ENCODE data around the gene KHDRBS1. TPM values are rescaled to one million over a fixed set of nuclear protein-coding genes. Genes with fewer than 3 reads are reported as not detected.

KHDRBS1 gene
- total RNA-seq, 4 donors from 2014 or later = 71.8 to 90.5 (median 79.7) TPM

- DNase-seq (ENCODE audit: extremely low spot score) = no peak
- peaks cover 0 to 60% (median 29%) of the 10 kb centered on the region in 4 donors for H3K36me3 ChIP-seq
Observed at GRCh38 chr1:32040711-32041110, 27.0 kb downstream of the KHDRBS1 start.

DNA sequence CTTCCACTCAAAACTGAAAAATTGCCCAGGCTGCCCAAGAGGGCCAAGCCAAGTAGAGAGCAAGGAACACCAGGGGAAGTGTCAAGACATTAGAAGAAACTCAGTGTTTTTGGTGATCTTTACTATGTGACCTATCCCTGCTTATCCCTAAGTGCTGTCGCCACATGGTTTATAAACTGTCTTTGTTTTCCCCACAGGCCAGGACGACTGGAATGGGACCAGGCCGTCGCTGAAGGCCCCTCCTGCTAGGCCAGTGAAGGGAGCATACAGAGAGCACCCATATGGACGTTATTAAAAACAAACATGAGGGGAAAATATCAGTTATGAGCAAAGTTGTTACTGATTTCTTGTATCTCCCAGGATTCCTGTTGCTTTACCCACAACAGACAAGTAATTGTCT, 28.7 kb downstream of the KHDRBS1 start:
- Histone ChIP-seq H3K36me3 (peaks cover 0 to 53% (median 26%) of the 10 kb centered on the region in 4 donors), H3K4me1 (peaks cover 0 to 12% (median 3%) of the 10 kb centered on the region in 4 donors), H3K27me3 (no peaks in the 10 kb centered on the region), H3K9me3 (no peaks in the 10 kb centered on the region), H3K27ac (replicated peaks in 1 of 4) (peak overlapping the region in 1 of 4 donors; percentile 11), H3K4me3 (no peak overlapping the region)
- TF ChIP-seq, protein P1, sequence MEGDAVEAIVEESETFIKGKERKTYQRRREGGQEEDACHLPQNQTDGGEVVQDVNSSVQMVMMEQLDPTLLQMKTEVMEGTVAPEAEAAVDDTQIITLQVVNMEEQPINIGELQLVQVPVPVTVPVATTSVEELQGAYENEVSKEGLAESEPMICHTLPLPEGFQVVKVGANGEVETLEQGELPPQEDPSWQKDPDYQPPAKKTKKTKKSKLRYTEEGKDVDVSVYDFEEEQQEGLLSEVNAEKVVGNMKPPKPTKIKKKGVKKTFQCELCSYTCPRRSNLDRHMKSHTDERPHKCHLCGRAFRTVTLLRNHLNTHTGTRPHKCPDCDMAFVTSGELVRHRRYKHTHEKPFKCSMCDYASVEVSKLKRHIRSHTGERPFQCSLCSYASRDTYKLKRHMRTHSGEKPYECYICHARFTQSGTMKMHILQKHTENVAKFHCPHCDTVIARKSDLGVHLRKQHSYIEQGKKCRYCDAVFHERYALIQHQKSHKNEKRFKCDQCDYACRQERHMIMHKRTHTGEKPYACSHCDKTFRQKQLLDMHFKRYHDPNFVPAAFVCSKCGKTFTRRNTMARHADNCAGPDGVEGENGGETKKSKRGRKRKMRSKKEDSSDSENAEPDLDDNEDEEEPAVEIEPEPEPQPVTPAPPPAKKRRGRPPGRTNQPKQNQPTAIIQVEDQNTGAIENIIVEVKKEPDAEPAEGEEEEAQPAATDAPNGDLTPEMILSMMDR (IDR thresholded peaks at IDR 0.05) = no peak
- no peak for TF ChIP-seq POLR2A (IDR thresholded peaks at IDR 0.05; ENCODE audit: low read depth)
- no peak for TF ChIP-seq POLR2AphosphoS5 (IDR thresholded peaks at IDR 0.05)
- no peak for TF ChIP-seq EP300 (IDR thresholded peaks at IDR 0.05)
- DNase-seq (ENCODE audit: extremely low spot score) = no peak
- 75% methylated on average over 5 of the region's 5 CpGs for WGBS
- intact Hi-C loops (cut with DNase I) = no loop called here

More at GRCh38 chr1:32040711-32041110, 27.0 kb downstream of the KHDRBS1 start:
- H3K27ac ChIP-seq (replicated peaks in 1 of 4) = peak overlapping the region in 2 of 4 donors; percentile 0 to 29
- WGBS = 36% methylated on average over 1 of the region's 3 CpGs
- H3K4me1 ChIP-seq = peaks cover 0 to 23% (median 4%) of the 10 kb centered on the region in 4 donors
- TF ChIP-seq POLR2AphosphoS5 (IDR thresholded peaks at IDR 0.05) (no peak), POLR2A (IDR thresholded peaks at IDR 0.05; ENCODE audit: low read depth) (no peak)
- TF ChIP-seq, protein P1 (IDR thresholded peaks at IDR 0.05) = no peak
- intact Hi-C loops (cut with DNase I) = no loop called here
- H3K4me3 ChIP-seq = no peak overlapping the region
- H3K9me3 ChIP-seq = no peaks in the 10 kb centered on the region
- H3K27me3 ChIP-seq = no peaks in the 10 kb centered on the region

DNA sequence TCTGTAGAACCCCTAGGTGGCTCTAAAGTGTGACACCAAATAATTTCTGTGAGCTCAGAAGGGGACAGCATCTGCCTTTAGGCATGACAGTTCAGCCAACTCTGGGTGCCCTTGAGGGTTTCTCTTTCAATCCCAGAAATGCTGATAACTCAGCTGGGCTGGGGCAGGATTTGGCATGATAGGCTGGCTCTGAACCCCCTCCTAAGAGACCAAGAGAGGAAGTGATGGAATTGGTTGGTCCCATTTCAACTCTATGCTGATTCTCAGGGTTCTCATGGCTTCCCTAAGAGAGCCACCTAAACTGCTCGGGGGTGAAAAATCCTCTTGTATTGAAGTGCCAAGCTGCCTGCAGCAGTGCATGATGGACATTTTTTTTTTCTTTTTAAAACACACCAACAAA, 30.6 kb downstream of the KHDRBS1 start:
- peaks cover 0 to 19% (median 4%) of the 10 kb centered on the region in 4 donors for H3K4me1 ChIP-seq
- H3K27ac ChIP-seq (replicated peaks in 1 of 4) = no peak overlapping the region
- intact Hi-C loops (cut with DNase I) = no loop called here
- DNase-seq (ENCODE audit: extremely low spot score) = no peak
- 93% methylated on average over 1 of the region's 1 CpG for WGBS
- H3K4me3 ChIP-seq = no peak overlapping the region
- H3K36me3 ChIP-seq = peaks cover 0 to 46% (median 17%) of the 10 kb centered on the region in 4 donors
- no peak for TF ChIP-seq POLR2A (IDR thresholded peaks at IDR 0.05; ENCODE audit: low read depth)
- H3K9me3 ChIP-seq = no peaks in the 10 kb centered on the region
- H3K27me3 ChIP-seq = no peaks in the 10 kb centered on the region

GRCh38 chr1:32045772-32046171, 32.1 kb downstream of the KHDRBS1 start:
- peaks cover 0 to 15% (median 1%) of the 10 kb centered on the region in 4 donors for H3K4me1 ChIP-seq
- peaks cover 5 to 30% (median 14%) of the 10 kb centered on the region in 4 donors for H3K36me3 ChIP-seq
- intact Hi-C loops (cut with DNase I) = no loop called here
- 87% methylated on average over 2 of the region's 2 CpGs for WGBS
- TF ChIP-seq EP300 (IDR thresholded peaks at IDR 0.05) = no peak
- TF ChIP-seq, protein P1 (IDR thresholded peaks at IDR 0.05) = no peak
- no peak for TF ChIP-seq POLR2A (IDR thresholded peaks at IDR 0.05; ENCODE audit: low read depth)
- TF ChIP-seq POLR2AphosphoS5 (IDR thresholded peaks at IDR 0.05) = no peak
- no peak for DNase-seq (ENCODE audit: extremely low spot score)
- H3K27ac ChIP-seq (replicated peaks in 1 of 4) = no peak overlapping the region
- H3K4me3 ChIP-seq = no peak overlapping the region
- no peaks in the 10 kb centered on the region for H3K27me3 ChIP-seq
- no peaks in the 10 kb centered on the region for H3K9me3 ChIP-seq

DNA sequence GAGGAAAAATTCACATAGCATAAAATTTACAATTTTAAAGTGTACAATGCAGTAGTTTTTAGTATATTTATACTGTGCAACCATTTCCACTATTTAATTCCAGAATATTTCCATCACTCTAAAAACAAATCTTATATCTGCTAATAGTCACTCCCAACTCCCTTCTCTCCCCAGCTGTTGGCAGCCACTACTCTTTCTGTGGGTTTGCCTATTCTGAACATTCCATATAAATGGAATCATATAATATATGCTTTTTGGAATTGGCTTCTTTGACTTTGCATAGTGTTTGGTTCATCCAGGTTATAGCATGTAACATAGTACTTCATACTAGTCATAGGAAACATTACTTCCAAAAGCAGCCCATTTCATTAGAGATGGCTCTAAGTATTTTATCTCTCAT, 34.0 kb downstream of the KHDRBS1 start:
- intact Hi-C loops (cut with DNase I) = no loop called here
- H3K4me1 ChIP-seq = peaks cover 0 to 8% (median 1%) of the 10 kb centered on the region in 4 donors
- no peak overlapping the region for H3K27ac ChIP-seq (replicated peaks in 1 of 4)
- H3K27me3 ChIP-seq = no peaks in the 10 kb centered on the region
- H3K9me3 ChIP-seq = no peaks in the 10 kb centered on the region
- TF ChIP-seq POLR2AphosphoS5 (IDR thresholded peaks at IDR 0.05) = no peak
- TF ChIP-seq, protein P1 (IDR thresholded peaks at IDR 0.05) = no peak
- TF ChIP-seq POLR2A (IDR thresholded peaks at IDR 0.05; ENCODE audit: low read depth) = no peak
- TF ChIP-seq EP300 (IDR thresholded peaks at IDR 0.05) = no peak
- peaks cover 20 to 25% (median 24%) of the 10 kb centered on the region in 4 donors for H3K36me3 ChIP-seq
- no peak overlapping the region for H3K4me3 ChIP-seq
- DNase-seq (ENCODE audit: extremely low spot score) = no peak
